HepG2 (cell line): ENCODE data around the gene CFAP97. TPM values are rescaled to one million over a fixed set of nuclear protein-coding genes. Genes with fewer than 3 reads are reported as not detected.

Experiments used
- CBX1 ChIP-seq: IDR thresholded peaks from one replicate; pipeline ENCODE4 v1.6.1; 2016; ENCODE audit warnings: antibody characterized with exemption, low read depth
- CENPX ChIP-seq: sonication (generic); formaldehyde crosslinking; IDR thresholded peaks from 2 replicates; pipeline ENCODE4 v1.9.0; 2021; ENCODE audit warnings: mild to moderate bottlenecking, missing genetic modification reagents, moderate library complexity
- DBP ChIP-seq: sonication (generic); formaldehyde crosslinking; IDR thresholded peaks from 2 replicates; pipeline ENCODE4 v1.4.0; 2020; ENCODE audit warnings: missing genetic modification reagents; ENCODE audit errors: not compliant biosample characterization
- FOXO1 ChIP-seq: sonication (generic); formaldehyde crosslinking; IDR thresholded peaks from 2 replicates; pipeline ENCODE4 v1.4.0; 2020; ENCODE audit warnings: missing genetic modification reagents
- MEIS2 ChIP-seq: sonication (generic); formaldehyde crosslinking; IDR thresholded peaks from 2 replicates; pipeline ENCODE4 v1.9.0; 2021; ENCODE audit warnings: mild to moderate bottlenecking, missing genetic modification reagents
- MLLT10 ChIP-seq: sonication (generic); formaldehyde crosslinking; IDR thresholded peaks from 2 replicates; pipeline ENCODE4 v1.4.0; 2020; ENCODE audit warnings: missing genetic modification reagents
- MTA1 ChIP-seq: sonication (generic); formaldehyde crosslinking; IDR thresholded peaks from 2 replicates; pipeline ENCODE4 v1.4.0; 2020; ENCODE audit warnings: missing genetic modification reagents, mild to moderate bottlenecking, borderline replicate concordance
- NBN ChIP-seq: fragments of 450-650 bp; conservative IDR thresholded peaks from 2 replicates; pipeline ENCODE4 v1.6.1; 2017
- POLR2A ChIP-seq, 2 experiments: IDR thresholded peaks; 2 replicates each; pipeline ENCODE4 v1.6.1; 2011; ENCODE audit warnings: low read depth in 2 of 2, low read length in 2 of 2, mild to moderate bottlenecking in 1 of 2, moderate library complexity in 1 of 2; ENCODE audit not compliant: insufficient read depth in 1 of 2
- POLR2AphosphoS5 ChIP-seq: IDR thresholded peaks from 2 replicates; pipeline ENCODE4 v1.6.1; 2012; ENCODE audit warnings: low read depth, low read length
- SAFB2 ChIP-seq: sonication (generic); formaldehyde crosslinking; IDR thresholded peaks from 2 replicates; pipeline ENCODE4 v1.5.1; 2020; ENCODE audit warnings: missing genetic modification reagents, low read depth, mild to moderate bottlenecking, borderline replicate concordance
- SIX1 ChIP-seq: sonication (generic); formaldehyde crosslinking; IDR thresholded peaks from 2 replicates; pipeline ENCODE4 v1.4.0; 2020; ENCODE audit warnings: missing genetic modification reagents, borderline replicate concordance
- SMAD3 ChIP-seq: sonication (generic); formaldehyde crosslinking; IDR thresholded peaks from 2 replicates; pipeline ENCODE4 v1.4.0; 2020; ENCODE audit warnings: missing genetic modification reagents
- TGIF2 ChIP-seq: IDR thresholded peaks from 2 replicates; pipeline ENCODE4 v1.6.1; 2016; ENCODE audit warnings: control low read depth, missing compliant biosample characterization
- ZBTB1 ChIP-seq: sonication (generic); formaldehyde crosslinking; IDR thresholded peaks from 2 replicates; pipeline ENCODE4 v1.4.0; 2020; ENCODE audit warnings: missing genetic modification reagents, borderline replicate concordance
- ZBTB43 ChIP-seq: sonication (generic); formaldehyde crosslinking; conservative IDR thresholded peaks from 2 replicates; pipeline ENCODE4 v1.4.0; 2020; ENCODE audit warnings: missing genetic modification reagents
- ZFP91 ChIP-seq: sonication (generic); formaldehyde crosslinking; IDR thresholded peaks from 2 replicates; pipeline ENCODE4 v1.9.0; 2022; ENCODE audit warnings: missing genetic modification reagents, mild to moderate bottlenecking, borderline replicate concordance
- ZNF282 ChIP-seq: fragments of 450-650 bp; IDR thresholded peaks from 2 replicates; pipeline ENCODE4 v1.6.1; 2018; ENCODE audit not compliant: partially characterized antibody
- ZNF646 ChIP-seq: sonication (generic); formaldehyde crosslinking; IDR thresholded peaks from 2 replicates; pipeline ENCODE4 v1.9.0; 2021; ENCODE audit warnings: mild to moderate bottlenecking, missing genetic modification reagents
- ZNF678 ChIP-seq: sonication (generic); formaldehyde crosslinking; IDR thresholded peaks from 2 replicates; pipeline ENCODE4 v1.4.0; 2020; ENCODE audit warnings: mild to moderate bottlenecking, missing genetic modification reagents
- ZSCAN21 ChIP-seq: sonication (generic); formaldehyde crosslinking; IDR thresholded peaks from 2 replicates; pipeline ENCODE4 v1.8.0; 2022; ENCODE audit warnings: mild to moderate bottlenecking, missing genetic modification reagents, moderate library complexity, borderline replicate concordance
- polyA plus RNA-seq, 8 experiments: library from polyadenylated mRNA; depleted of rRNA in 3 of 8; stranded (reverse) in 7 of 8; unstranded in 1 of 8; fragments of >200 nt; fragmentation: Illumina TruSeq in 4 of 8; extraction: Trizol in 4 of 8; gene quantifications; 2 replicates each; pipeline versions ENCODE4 v1.2.1 to v1.2.3, GENCODE V29; 2011 to 2016; ENCODE audit warnings: low read depth in 4 of 8, missing spikeins in 1 of 8, mixed read lengths in 1 of 8; ENCODE audit not compliant: insufficient read depth in 1 of 8
- total RNA-seq, 5 experiments: library from RNA; depleted of rRNA; stranded (reverse); fragments of >200 nt; fragmentation: Illumina TruSeq; extraction: Trizol; gene quantifications; 2 replicates each; pipeline ENCODE4 v1.2.3, GENCODE V29; 2016; ENCODE audit warnings: low read depth in 1 of 5

The CFAP97 gene
- total and polyA plus RNA-seq, 2 of the 13 experiments (the other 11 are each of a cell fraction or from before 2014, with no cell fraction given): 32.1 to 44.4 TPM

- TF ChIP-seq ZNF646 (CRISPR knock-in tag) (no peak), DBP (CRISPR knock-in tag) (no peak), NBN (no peak), MTA1 (CRISPR knock-in tag) (no peak), CBX1 (no peak), SAFB2 (CRISPR knock-in tag) (no peak), ZNF678 (CRISPR knock-in tag) (no peak), SMAD3 (CRISPR knock-in tag) (no peak), POLR2A (IDR thresholded peaks at IDR 0.05; ENCODE audit: insufficient read depth in 1 of 2, low read depth in 2 of 2, low read length in 2 of 2) (no peak), MEIS2 (CRISPR knock-in tag) (no peak), FOXO1 (CRISPR knock-in tag) (no peak), POLR2AphosphoS5 (no peak), ZBTB1 (CRISPR knock-in tag) (no peak), ZFP91 (CRISPR knock-in tag) (peak; percentile 62; the same call in 1 of the 2 replicates), ZBTB43 (CRISPR knock-in tag) (no peak), CENPX (CRISPR knock-in tag) (no peak), MLLT10 (no peak), TGIF2 (CRISPR knock-in tag) (no peak), ZNF282 (no peak), SIX1 (CRISPR knock-in tag) (no peak), ZSCAN21 (CRISPR knock-in tag) (no peak)
These were observed 75.3 kb downstream of the CFAP97 start (continued) for GRCh38 chr4:185128272-185129119.
